Testis (tissue), 3 donors: Measurements from ENCODE around the gene CRYGS. TPM values are rescaled to one million over a fixed set of nuclear protein-coding genes. Genes with fewer than 3 reads are reported as not detected.

ENCODE experiments used
- DNase-seq: peaks from one replicate; pipeline ENCODE4 v3.0.0-alpha.2; 2019
- H3K27ac ChIP-seq, 2 donors: fragments of 200-600 bp; sonication (generic); one replicate each; pipeline ENCODE4 v1.5.1; 2019
- H3K27me3 ChIP-seq: fragments of 200-600 bp; sonication (generic); one replicate; pipeline ENCODE4 v1.5.1; 2019
- H3K36me3 ChIP-seq: fragments of 200-600 bp; sonication (generic); one replicate; pipeline ENCODE4 v1.5.1; 2017; ENCODE audit warnings: low read depth; ENCODE audit errors: missing control alignments
- H3K4me1 ChIP-seq: fragments of 200-600 bp; sonication (generic); one replicate; pipeline ENCODE4 v1.5.1; 2019
- H3K4me3 ChIP-seq, 2 donors: fragments of 200-600 bp; sonication (generic); one replicate each; pipeline ENCODE4 v1.5.1; 2017 to 2019
- H3K9me3 ChIP-seq: fragments of 200-600 bp; sonication (generic); one replicate; pipeline ENCODE4 v1.5.1; 2017
- POLR2A ChIP-seq: fragments of 450-650 bp; IDR thresholded peaks from one replicate; pipeline ENCODE4 v1.6.1; 2017; ENCODE audit warnings: antibody characterized with exemption, mild to moderate bottlenecking, moderate library complexity
- WGBS, 2 donors: methylation state at CpG; one replicate each; pipeline ENCODE4 v1.1.5; 2018; 5-methylcytosine and 5-hydroxymethylcytosine counted together
- intact Hi-C: fragments of 100-400 bp; cut with DNase I; formaldehyde crosslinking; loops from one replicate; pipeline ENCODE4 v1.15.1; 2023; ENCODE audit warnings: low total_unique reads
- polyA plus RNA-seq: library from polyadenylated mRNA; stranded (reverse); fragments of 350-450 nt; fragmentation: Illumina TruSeq; extraction: RNeasy Lipid Tissue Mini Kit (QIAGEN cat#74804); gene quantifications from one replicate; pipeline ENCODE4 v1.2.3, GENCODE V29; 2014; ENCODE audit warnings: low read depth, low replicate concordance; ENCODE audit not compliant: insufficient read depth
- total RNA-seq, 2 donors: library from RNA; depleted of rRNA; stranded (reverse); fragments of >200 nt; gene quantifications; one replicate each; pipeline ENCODE4 v1.2.3, GENCODE V29; 2016
- TF ChIP-seq, protein P1 (sequence below), 3 experiments: fragments of 450-650 bp in 2 of 3; fragments of 200-600 bp in 1 of 3; sonication (generic) in 1 of 3; IDR thresholded peaks; one replicate each; pipeline ENCODE4 v1.5.1; 2016 to 2019; ENCODE audit warnings: antibody characterized with exemption in 3 of 3, mild to moderate bottlenecking in 2 of 3, moderate library complexity in 1 of 3

The CRYGS gene
- total and polyA plus RNA-seq, 3 donors from 2014 or later: 6.1 to 8.6 (median 6.3) TPM

DNA sequence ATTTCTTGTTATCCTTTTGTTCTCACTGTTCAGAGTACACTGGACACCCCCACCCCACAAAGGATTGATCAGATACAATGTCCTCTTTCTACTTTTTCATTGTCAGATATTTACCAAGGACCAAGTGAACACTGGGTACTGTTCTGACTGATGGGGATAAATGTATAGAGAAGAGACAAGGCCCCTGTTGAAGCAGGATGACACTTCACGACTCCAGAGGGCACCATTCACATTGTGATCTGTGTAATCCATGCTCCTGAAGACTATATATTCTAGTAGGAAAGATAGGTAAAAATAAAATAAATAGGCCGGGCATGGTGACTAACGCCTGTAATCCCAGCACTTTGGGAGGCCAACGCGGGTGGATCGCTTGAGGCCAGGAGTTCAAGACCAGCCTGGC is 7.2 kb upstream of the CRYGS start:
- Histone ChIP-seq H3K9me3 (no peaks in the 10 kb centered on the region), H3K27ac (no peak overlapping the region), H3K4me3 (no peak overlapping the region), H3K4me1 (no peaks in the 10 kb centered on the region), H3K36me3 (no peaks in the 10 kb centered on the region), H3K27me3 (no peaks in the 10 kb centered on the region)
- TF ChIP-seq, protein P1, sequence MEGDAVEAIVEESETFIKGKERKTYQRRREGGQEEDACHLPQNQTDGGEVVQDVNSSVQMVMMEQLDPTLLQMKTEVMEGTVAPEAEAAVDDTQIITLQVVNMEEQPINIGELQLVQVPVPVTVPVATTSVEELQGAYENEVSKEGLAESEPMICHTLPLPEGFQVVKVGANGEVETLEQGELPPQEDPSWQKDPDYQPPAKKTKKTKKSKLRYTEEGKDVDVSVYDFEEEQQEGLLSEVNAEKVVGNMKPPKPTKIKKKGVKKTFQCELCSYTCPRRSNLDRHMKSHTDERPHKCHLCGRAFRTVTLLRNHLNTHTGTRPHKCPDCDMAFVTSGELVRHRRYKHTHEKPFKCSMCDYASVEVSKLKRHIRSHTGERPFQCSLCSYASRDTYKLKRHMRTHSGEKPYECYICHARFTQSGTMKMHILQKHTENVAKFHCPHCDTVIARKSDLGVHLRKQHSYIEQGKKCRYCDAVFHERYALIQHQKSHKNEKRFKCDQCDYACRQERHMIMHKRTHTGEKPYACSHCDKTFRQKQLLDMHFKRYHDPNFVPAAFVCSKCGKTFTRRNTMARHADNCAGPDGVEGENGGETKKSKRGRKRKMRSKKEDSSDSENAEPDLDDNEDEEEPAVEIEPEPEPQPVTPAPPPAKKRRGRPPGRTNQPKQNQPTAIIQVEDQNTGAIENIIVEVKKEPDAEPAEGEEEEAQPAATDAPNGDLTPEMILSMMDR (IDR thresholded peaks at IDR 0.05): no peak
- no peak for TF ChIP-seq POLR2A
- WGBS, 2 donors: 89 to 93% methylated on average over 6 of the region's 6 CpGs
- DNase-seq: no peak
- intact Hi-C loops: no loop called here

GRCh38 chr3:186549497-186549896 is 5.3 kb upstream of the CRYGS start:
- intact Hi-C loops: no loop called here
- no peaks in the 10 kb centered on the region for H3K36me3 ChIP-seq
- H3K4me3 ChIP-seq: no peak overlapping the region
- TF ChIP-seq POLR2A: no peak
- TF ChIP-seq, protein P1 (IDR thresholded peaks at IDR 0.05): no peak
- 94 to 97% methylated on average over 3 of the region's 3 CpGs for WGBS, 2 donors
- no peaks in the 10 kb centered on the region for H3K4me1 ChIP-seq
- DNase-seq: no peak
- no peaks in the 10 kb centered on the region for H3K27me3 ChIP-seq
- H3K9me3 ChIP-seq: no peaks in the 10 kb centered on the region
- H3K27ac ChIP-seq: no peak overlapping the region

DNA sequence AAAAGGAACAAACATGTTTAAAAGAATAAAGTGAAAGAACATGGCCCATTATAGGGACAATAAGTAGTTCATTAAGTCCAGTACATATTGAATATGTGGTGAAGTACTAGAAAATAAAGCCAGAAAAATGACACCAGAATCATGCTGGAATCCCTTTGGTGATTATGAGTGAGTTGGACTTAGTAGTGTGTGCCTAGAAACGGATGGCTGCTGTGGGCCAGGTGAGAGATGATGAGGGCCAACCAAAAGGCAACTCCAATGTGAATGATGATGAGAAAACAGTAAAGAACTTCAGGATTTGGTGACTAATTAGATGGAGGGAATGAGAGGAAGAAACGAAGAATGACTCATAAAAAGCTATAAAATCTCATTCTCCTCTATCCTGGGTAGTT is 3.3 kb downstream of the CRYGS start:
- H3K9me3 ChIP-seq: no peaks in the 10 kb centered on the region
- no peak for DNase-seq
- no peak overlapping the region for H3K27ac ChIP-seq
- no peak overlapping the region for H3K4me3 ChIP-seq
- no peaks in the 10 kb centered on the region for H3K36me3 ChIP-seq
- intact Hi-C loops: no loop called here
- TF ChIP-seq, protein P1 (IDR thresholded peaks at IDR 0.05): no peak
- no peak for TF ChIP-seq POLR2A
- no peaks in the 10 kb centered on the region for H3K27me3 ChIP-seq
- no peaks in the 10 kb centered on the region for H3K4me1 ChIP-seq
- 51 to 53% methylated on average over 2 of the region's 2 CpGs for WGBS, 2 donors

- TF ChIP-seq, protein P1 (IDR thresholded peaks at IDR 0.05): peak; percentile 76 to 90 (median 84)
- no peak for TF ChIP-seq POLR2A
- no peaks in the 10 kb centered on the region for H3K4me1 ChIP-seq
- no peak overlapping the region for H3K27ac ChIP-seq
- intact Hi-C loops: no loop called here
- H3K36me3 ChIP-seq: no peaks in the 10 kb centered on the region
- H3K27me3 ChIP-seq: no peaks in the 10 kb centered on the region
- DNase-seq: peak; percentile 91
- 21 to 26% methylated on average over 8 of the region's 8 CpGs for WGBS, 2 donors
- no peak overlapping the region for H3K4me3 ChIP-seq
- no peaks in the 10 kb centered on the region for H3K9me3 ChIP-seq
Measured at GRCh38 chr3:186540221-186540834, 3.9 kb downstream of the CRYGS start.

DNA sequence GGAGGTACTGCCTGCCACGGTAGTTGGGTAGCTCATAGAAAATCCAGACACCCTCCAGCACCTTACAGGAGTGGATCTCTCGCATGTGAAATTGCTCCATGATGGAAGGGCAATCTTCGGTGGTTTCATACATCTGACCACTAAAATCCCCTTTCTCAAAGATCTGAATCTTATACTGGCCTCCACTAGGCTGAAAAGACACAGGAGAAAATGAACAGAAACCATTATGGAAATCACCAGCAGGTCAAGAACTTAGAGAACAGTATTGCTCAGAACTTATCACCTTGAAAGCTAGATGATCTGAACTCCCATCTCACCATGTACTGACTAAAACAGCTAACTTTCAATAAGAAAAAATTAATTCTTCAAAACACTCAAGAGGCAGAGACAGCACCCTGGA is 5.4 kb downstream of the CRYGS start:
- Histone ChIP-seq H3K9me3 (no peaks in the 10 kb centered on the region), H3K4me1 (no peaks in the 10 kb centered on the region), H3K36me3 (no peaks in the 10 kb centered on the region), H3K4me3 (no peak overlapping the region), H3K27me3 (no peaks in the 10 kb centered on the region), H3K27ac (no peak overlapping the region)
- intact Hi-C loops: loop anchor here (10.0 kb wide), 2 partner anchors 274 to 554 kb away; no protein-coding TSS in a partner anchor
- 90 to 98% methylated on average over 3 of the region's 3 CpGs for WGBS, 2 donors
- DNase-seq: no peak
- TF ChIP-seq, protein P1 (IDR thresholded peaks at IDR 0.05): no peak
- TF ChIP-seq POLR2A: no peak
